ENCODE measurements around the gene SMS. TPM values are rescaled to one million over a fixed set of nuclear protein-coding genes. Genes with fewer than 3 reads are reported as not detected.
A peak's percentile ranks its signal among the peaks of the same experiment; 100 is the strongest.

SMS gene
- total and polyA plus RNA-seq, 2 of the 4 experiments (the other 2 are of a cell fraction) = 176 to 230 TPM

- Histone ChIP-seq H2BK120ac (ENCODE audit: low read depth, low read length) (no peak overlapping the region), H3K23ac (ENCODE audit: low read depth, low read length) (no peak overlapping the region), H3K9me3 (ENCODE audit: control insufficient read depth, insufficient read depth, low read length) (no peaks in the 10 kb centered on the region), H4K91ac (ENCODE audit: insufficient read depth, low read depth, low read length) (no peak overlapping the region), H3K56ac (ENCODE audit: extremely low read depth, insufficient read depth, low read length) (no peak overlapping the region), H2AK5ac (ENCODE audit: low read depth, low read length) (no peak overlapping the region), H3K4me1 (ENCODE audit: control insufficient read depth, insufficient read depth, low read length) (no peaks in the 10 kb centered on the region), H3K14ac (replicated peaks; ENCODE audit: low read depth, low read length) (no peak overlapping the region), H3K4me2 (ENCODE audit: low read depth, low read length) (no peak overlapping the region), H3K36me3 (ENCODE audit: control insufficient read depth, insufficient read depth, low read length) (no peaks in the 10 kb centered on the region), H4K20me1 (ENCODE audit: insufficient read depth, low read length) (no peaks in the 10 kb centered on the region), H2BK5ac (ENCODE audit: low read depth, low read length, poor library complexity, severe bottlenecking) (no peak overlapping the region), H3K79me1 (ENCODE audit: low read depth in 1 of 2, low read length in 2 of 2) (no peaks in the 10 kb centered on the region), H2BK20ac (ENCODE audit: low read depth, low read length) (no peak overlapping the region), H2AFZ (replicated peaks; ENCODE audit: low read length, poor library complexity) (no peak overlapping the region), H3K18ac (ENCODE audit: low read depth, low read length) (no peak overlapping the region), H2AK9ac (replicated peaks; ENCODE audit: low read depth, low read length, poor library complexity) (peak overlapping the region; percentile 9), H3K4me3 (ENCODE audit: insufficient read depth, low read depth, low read length) (no peak overlapping the region), H4K8ac (ENCODE audit: low read depth in 2 of 2, low read length in 2 of 2) (no peak overlapping the region), H3K9me1 (ENCODE audit: insufficient read depth, low read length) (no peaks in the 10 kb centered on the region), H3K9ac (ENCODE audit: low read depth, low read length) (no peak overlapping the region), H3K27ac (ENCODE audit: insufficient read depth, low read length) (no peak overlapping the region), H3K27me3 (ENCODE audit: control insufficient read depth, insufficient read depth, low read length) (no peaks in the 10 kb centered on the region; the same call in 1 of the 2 replicates), H4K5ac (ENCODE audit: low read depth, low read length) (no peak overlapping the region), H3K4ac (ENCODE audit: low read depth, low read length) (no peak overlapping the region), H2BK15ac (ENCODE audit: low read depth, low read length) (no peak overlapping the region)
- DNase-seq (no peak), ATAC-seq (ENCODE audit: low read depth) (no peak)
- in situ Hi-C loops (cut with MboI; ENCODE audit: low sequenced_read_pairs) = no loop called here
- BruUV-seq (replicated peaks) = no TSS peak
- ChIA-PET CTCF (no interaction called here), POLR2A (ENCODE audit: unreplicated experiment) (no interaction called here)
- WGBS, 2 experiments (ENCODE audit: extremely low coverage in 2 of 2, insufficient read length in 1 of 2) = no CpG with 5 or more reads among the region's 4 CpGs
- intact Hi-C loops (cut with micrococcal nuclease) = no loop called here
- dilution Hi-C loops (cut with HindIII; ENCODE audit: low sequenced_read_pairs, unreplicated experiment) = no loop called here
- TF ChIP-seq CTCF (conservative IDR thresholded peaks at IDR 0.05; ENCODE audit: low read depth, low read length) (no peak), FOS (IDR thresholded peaks at IDR 0.05; ENCODE audit: low read depth, low read length) (no peak), MAZ (IDR thresholded peaks at IDR 0.05; ENCODE audit: borderline replicate concordance, low read depth, low read length) (no peak), POLR2A (IDR thresholded peaks at IDR 0.05; ENCODE audit: low read depth, low read length) (no peak), NFE2L2 (IDR thresholded peaks at IDR 0.05; ENCODE audit: low read depth, low read length) (no peak), RCOR1 (IDR thresholded peaks at IDR 0.05; ENCODE audit: insufficient replicate concordance, low read length) (no peak), SMC3 (IDR thresholded peaks at IDR 0.05; ENCODE audit: low read depth, low read length) (no peak), CHD1 (IDR thresholded peaks at IDR 0.05; ENCODE audit: low read depth, low read length) (no peak), CEBPB (IDR thresholded peaks at IDR 0.05; ENCODE audit: low read depth, low read length) (no peak), RAD21 (IDR thresholded peaks at IDR 0.05; ENCODE audit: low read length) (no peak), MAFK (IDR thresholded peaks at IDR 0.05; ENCODE audit: low read depth, low read length) (no peak), ELK1 (IDR thresholded peaks at IDR 0.05; ENCODE audit: borderline replicate concordance, low read depth, low read length) (no peak), MXI1 (IDR thresholded peaks at IDR 0.05; ENCODE audit: borderline replicate concordance, low read depth, low read length) (no peak), USF2 (IDR thresholded peaks at IDR 0.05; ENCODE audit: low read depth, low read length) (no peak), RFX5 (IDR thresholded peaks at IDR 0.05; ENCODE audit: low read depth, low read length) (no peak), BHLHE40 (IDR thresholded peaks at IDR 0.05; ENCODE audit: low read depth, low read length) (no peak)
Measured at GRCh38 chrX:22026731-22027130, 86.2 kb downstream of the SMS start.
